Vagina (tissue), 2 donors: ENCODE measurements around the gene KIDINS220. TPM values are rescaled to one million over a fixed set of nuclear protein-coding genes. Genes with fewer than 3 reads are reported as not detected.

Source experiments
- DNase-seq, 2 donors: peaks; one replicate each; pipeline ENCODE4 v3.0.0-alpha.2; 2017; ENCODE audit errors: extremely low spot score in 2 of 2
- H3K27ac ChIP-seq: fragments of 200-600 bp; sonication (generic); one replicate; pipeline ENCODE4 v1.5.1; 2019
- H3K27me3 ChIP-seq: fragments of 200-600 bp; sonication (generic); one replicate; pipeline ENCODE4 v1.5.1; 2019
- H3K36me3 ChIP-seq, 2 donors: fragments of 200-600 bp; sonication (generic); one replicate each; pipeline ENCODE4 v1.5.1; 2017 to 2019
- H3K4me1 ChIP-seq: fragments of 200-600 bp; sonication (generic); one replicate; pipeline ENCODE4 v1.5.1; 2019
- H3K4me3 ChIP-seq, 2 donors: fragments of 200-600 bp; sonication (generic); 1 replicate in 1 of 2; 2 replicates in 1 of 2; pipeline ENCODE4 v1.5.1; 2016 to 2019
- H3K9me3 ChIP-seq: fragments of 200-600 bp; sonication (generic); one replicate; pipeline ENCODE4 v1.5.1; 2019
- POLR2A ChIP-seq, 2 donors: fragments of 450-650 bp; IDR thresholded peaks; one replicate each; pipeline ENCODE4 v1.6.1; 2017; ENCODE audit warnings: antibody characterized with exemption in 2 of 2, mild to moderate bottlenecking in 2 of 2, moderate library complexity in 2 of 2
- POLR2AphosphoS5 ChIP-seq, 2 donors: sonication (generic); formaldehyde crosslinking; IDR thresholded peaks; one replicate each; pipeline ENCODE4 v1.9.0; 2017; ENCODE audit warnings: antibody characterized with exemption in 2 of 2, mild to moderate bottlenecking in 2 of 2, low read depth in 1 of 2; ENCODE audit not compliant: insufficient read depth in 1 of 2
- intact Hi-C: fragments of 100-400 bp; cut with DNase I; formaldehyde crosslinking; loops from one replicate; pipeline ENCODE4 v1.15.1; 2023
- total RNA-seq: library from RNA; depleted of rRNA; stranded (reverse); fragments of >200 nt; gene quantifications from one replicate; pipeline ENCODE4 v1.2.3, GENCODE V29; 2016
- TF ChIP-seq, protein P1 (sequence below), 3 experiments: fragments of 450-650 bp in 2 of 3; fragments of 200-600 bp in 1 of 3; sonication (generic) in 1 of 3; IDR thresholded peaks; one replicate each; pipeline ENCODE4 v1.5.1; 2017 to 2019; ENCODE audit warnings: antibody characterized with exemption in 3 of 3, mild to moderate bottlenecking in 2 of 3, moderate library complexity in 2 of 3

KIDINS220 gene
- total RNA-seq, 1 donor from 2014 or later, result 67.8 TPM

DNA sequence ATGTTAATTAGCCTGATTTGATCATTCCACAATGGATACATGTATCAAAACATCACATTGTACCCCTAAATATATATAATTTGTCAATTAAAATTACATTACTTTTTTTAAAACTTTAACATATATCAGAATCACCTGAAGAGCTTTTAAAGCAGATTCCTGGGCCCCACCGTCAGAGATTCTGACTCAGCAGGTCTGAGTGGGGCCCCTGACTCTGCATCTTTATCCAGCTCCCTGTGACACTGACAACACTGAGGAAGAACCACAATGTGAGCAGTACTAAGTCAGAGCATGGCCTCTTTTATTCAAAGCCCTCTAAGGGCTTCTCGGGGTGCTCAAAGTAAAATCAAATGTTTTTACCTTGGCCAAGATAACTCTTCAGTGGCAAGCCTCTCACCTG lies 9.7 kb downstream of the KIDINS220 start:
- H3K4me3 ChIP-seq, result no peak overlapping the region
- peaks cover 0 to 22% of the 10 kb centered on the region in 2 donors for H3K36me3 ChIP-seq
- H3K27me3 ChIP-seq, result no peaks in the 10 kb centered on the region
- no peak for DNase-seq
- TF ChIP-seq, protein P1, sequence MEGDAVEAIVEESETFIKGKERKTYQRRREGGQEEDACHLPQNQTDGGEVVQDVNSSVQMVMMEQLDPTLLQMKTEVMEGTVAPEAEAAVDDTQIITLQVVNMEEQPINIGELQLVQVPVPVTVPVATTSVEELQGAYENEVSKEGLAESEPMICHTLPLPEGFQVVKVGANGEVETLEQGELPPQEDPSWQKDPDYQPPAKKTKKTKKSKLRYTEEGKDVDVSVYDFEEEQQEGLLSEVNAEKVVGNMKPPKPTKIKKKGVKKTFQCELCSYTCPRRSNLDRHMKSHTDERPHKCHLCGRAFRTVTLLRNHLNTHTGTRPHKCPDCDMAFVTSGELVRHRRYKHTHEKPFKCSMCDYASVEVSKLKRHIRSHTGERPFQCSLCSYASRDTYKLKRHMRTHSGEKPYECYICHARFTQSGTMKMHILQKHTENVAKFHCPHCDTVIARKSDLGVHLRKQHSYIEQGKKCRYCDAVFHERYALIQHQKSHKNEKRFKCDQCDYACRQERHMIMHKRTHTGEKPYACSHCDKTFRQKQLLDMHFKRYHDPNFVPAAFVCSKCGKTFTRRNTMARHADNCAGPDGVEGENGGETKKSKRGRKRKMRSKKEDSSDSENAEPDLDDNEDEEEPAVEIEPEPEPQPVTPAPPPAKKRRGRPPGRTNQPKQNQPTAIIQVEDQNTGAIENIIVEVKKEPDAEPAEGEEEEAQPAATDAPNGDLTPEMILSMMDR (IDR thresholded peaks at IDR 0.05), result no peak
- TF ChIP-seq POLR2AphosphoS5 (IDR thresholded peaks at IDR 0.05; ENCODE audit: insufficient read depth in 1 of 2, low read depth in 1 of 2) (no peak), POLR2A (IDR thresholded peaks at IDR 0.05) (no peak)
- H3K4me1 ChIP-seq, result peaks cover 18% of the 10 kb centered on the region
- intact Hi-C loops, result no loop called here
- no peaks in the 10 kb centered on the region for H3K9me3 ChIP-seq
- H3K27ac ChIP-seq, result no peak overlapping the region

DNA sequence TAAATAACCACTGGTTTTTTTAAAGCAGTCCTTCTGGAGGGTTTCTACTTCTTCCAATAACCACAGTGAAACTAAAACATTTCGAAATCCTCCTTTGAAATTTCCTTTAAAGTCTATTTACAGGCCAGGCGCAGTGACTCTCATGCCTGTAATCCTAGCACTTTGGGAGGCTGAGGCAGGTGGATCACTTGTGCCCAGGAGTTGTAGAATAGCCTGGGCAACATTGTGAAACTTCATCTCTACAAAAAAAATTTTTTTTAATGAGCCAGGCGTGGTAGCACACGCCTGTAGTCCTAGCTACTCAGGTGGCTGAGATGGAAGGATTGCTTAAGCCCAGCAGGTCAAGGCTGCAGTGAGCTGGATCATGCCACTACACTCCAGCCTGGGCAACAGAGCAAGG lies 15.2 kb downstream of the KIDINS220 start:
- TF ChIP-seq POLR2AphosphoS5 (IDR thresholded peaks at IDR 0.05; ENCODE audit: insufficient read depth in 1 of 2, low read depth in 1 of 2) (no peak), POLR2A (IDR thresholded peaks at IDR 0.05) (no peak)
- TF ChIP-seq, protein P1 (IDR thresholded peaks at IDR 0.05), result no peak
- intact Hi-C loops, result no loop called here
- no peak for DNase-seq
- no peaks in the 10 kb centered on the region for H3K27me3 ChIP-seq
- H3K4me3 ChIP-seq, result no peak overlapping the region
- peaks cover 21% of the 10 kb centered on the region for H3K4me1 ChIP-seq
- H3K9me3 ChIP-seq, result no peaks in the 10 kb centered on the region
- H3K36me3 ChIP-seq, result peaks cover 0 to 37% of the 10 kb centered on the region in 2 donors
- H3K27ac ChIP-seq, result peak overlapping the region; percentile 31

DNA sequence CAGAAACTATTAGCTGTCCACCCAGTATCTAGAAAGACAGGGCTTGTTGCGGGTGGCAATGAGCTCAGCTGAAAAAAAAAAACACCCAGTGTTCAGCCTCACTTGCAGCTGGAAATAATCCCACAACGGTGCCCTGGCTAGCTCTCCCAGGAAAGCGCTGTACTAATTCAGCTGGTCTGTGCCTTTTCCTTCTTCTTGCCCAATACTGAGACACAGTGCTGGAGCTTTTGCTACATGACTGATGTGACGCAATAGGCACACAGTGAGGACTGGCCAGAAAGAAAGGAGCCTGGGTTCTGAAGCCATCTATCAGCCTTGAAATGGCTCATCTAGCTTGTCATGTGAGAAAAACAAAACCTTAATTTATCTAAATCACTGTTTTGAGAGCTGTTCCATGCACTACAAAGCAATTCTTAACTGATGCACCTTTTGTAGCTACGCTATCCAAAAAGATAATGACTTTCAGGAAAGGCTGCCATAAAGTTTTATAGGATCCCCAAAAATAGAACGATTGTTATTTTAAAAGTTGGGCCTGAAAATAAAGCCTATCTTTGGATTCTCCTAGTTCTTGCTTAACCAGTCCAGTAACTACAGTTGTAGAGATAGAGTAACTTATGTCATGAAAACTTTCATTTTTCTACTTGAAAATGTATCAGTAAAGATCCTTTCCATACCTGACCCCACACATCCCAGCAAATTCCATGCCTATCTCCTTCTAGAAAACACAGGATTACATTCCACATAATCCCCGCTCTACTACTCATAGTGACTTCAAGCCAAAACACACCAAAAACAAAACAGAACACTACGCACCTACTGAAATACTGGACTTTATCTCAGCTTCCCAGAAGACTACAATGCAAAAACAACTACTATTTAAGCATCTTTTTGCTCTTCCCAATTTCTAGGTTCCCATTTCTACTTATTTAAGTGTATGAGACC lies 15.9 kb downstream of the KIDINS220 start:
- no peak for DNase-seq
- Histone ChIP-seq H3K27me3 (no peaks in the 10 kb centered on the region), H3K27ac (peak overlapping the region; percentile 31), H3K36me3 (peaks cover 0 to 42% of the 10 kb centered on the region in 2 donors), H3K4me1 (peaks cover 21% of the 10 kb centered on the region), H3K4me3 (no peak overlapping the region), H3K9me3 (no peaks in the 10 kb centered on the region)
- TF ChIP-seq POLR2AphosphoS5 (IDR thresholded peaks at IDR 0.05; ENCODE audit: insufficient read depth in 1 of 2, low read depth in 1 of 2) (peak in 1 of 2 donors; percentile 32), POLR2A (IDR thresholded peaks at IDR 0.05) (no peak)
- intact Hi-C loops, result no loop called here

DNA sequence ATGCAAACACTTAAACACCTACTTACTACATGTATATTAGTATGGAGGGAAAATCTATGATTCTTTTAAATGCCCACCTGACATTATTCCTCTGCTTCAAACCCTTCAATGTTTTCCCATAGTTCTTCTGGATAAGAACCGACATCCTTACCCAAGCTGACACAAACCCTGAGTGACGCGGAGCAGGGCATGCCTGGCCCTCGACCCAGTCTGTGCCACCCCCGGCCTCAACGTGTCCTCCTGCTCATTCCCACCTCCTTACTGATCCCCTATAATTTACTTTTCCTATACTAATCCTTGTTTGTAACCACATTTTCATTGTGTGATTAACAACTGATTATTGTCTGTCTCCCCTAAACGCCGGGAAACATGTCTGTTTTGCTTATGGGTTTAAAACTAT lies 17.5 kb downstream of the KIDINS220 start:
- no peak overlapping the region for H3K27ac ChIP-seq
- peaks cover 0 to 40% of the 10 kb centered on the region in 2 donors for H3K36me3 ChIP-seq
- TF ChIP-seq POLR2AphosphoS5 (IDR thresholded peaks at IDR 0.05; ENCODE audit: insufficient read depth in 1 of 2, low read depth in 1 of 2) (no peak), POLR2A (IDR thresholded peaks at IDR 0.05) (no peak)
- TF ChIP-seq, protein P1 (IDR thresholded peaks at IDR 0.05), result no peak
- H3K4me3 ChIP-seq, result no peak overlapping the region
- DNase-seq, result no peak
- no peaks in the 10 kb centered on the region for H3K27me3 ChIP-seq
- H3K4me1 ChIP-seq, result peaks cover 21% of the 10 kb centered on the region
- intact Hi-C loops, result no loop called here
- no peaks in the 10 kb centered on the region for H3K9me3 ChIP-seq

DNA sequence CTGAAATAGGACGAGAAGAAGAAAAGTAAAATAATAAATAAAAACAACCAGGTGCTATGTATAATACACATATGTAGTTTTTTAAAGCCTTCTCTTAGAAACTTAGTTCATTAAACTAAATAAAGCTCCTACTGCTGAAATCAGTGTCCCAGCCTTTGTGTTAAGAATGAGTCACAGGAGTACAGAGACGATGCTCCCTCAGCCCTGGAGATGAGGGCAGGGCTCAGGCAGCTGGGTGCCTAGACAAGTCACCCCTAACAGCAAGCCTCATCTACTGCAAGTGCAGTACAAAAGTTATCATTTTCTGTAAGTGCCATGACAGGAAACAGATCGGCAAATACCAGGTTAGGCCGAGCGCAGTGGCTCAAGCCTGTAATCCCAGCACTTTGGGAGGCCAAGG lies 18.2 kb downstream of the KIDINS220 start:
- TF ChIP-seq, protein P1 (IDR thresholded peaks at IDR 0.05), result no peak
- TF ChIP-seq POLR2A (IDR thresholded peaks at IDR 0.05) (no peak), POLR2AphosphoS5 (IDR thresholded peaks at IDR 0.05; ENCODE audit: insufficient read depth in 1 of 2, low read depth in 1 of 2) (no peak)
- H3K27me3 ChIP-seq, result no peaks in the 10 kb centered on the region
- no peak overlapping the region for H3K4me3 ChIP-seq
- peaks cover 0 to 37% of the 10 kb centered on the region in 2 donors for H3K36me3 ChIP-seq
- no peak overlapping the region for H3K27ac ChIP-seq
- intact Hi-C loops, result no loop called here
- H3K9me3 ChIP-seq, result no peaks in the 10 kb centered on the region
- peaks cover 21% of the 10 kb centered on the region for H3K4me1 ChIP-seq
- no peak for DNase-seq
